GM18499 (cell line): ENCODE results near the gene EXOSC7.
"Not testable (repeated sequence)": the region's sequence is repeated elsewhere in the genome, so short reads cannot be mapped to it uniquely, and the experiment has no call there.

Experiments
- ATAC-seq: cut with Tn5 transposase; IDR thresholded peaks from one replicate; pipeline ENCODE4 v1.9.1; 2021; ENCODE audit warnings: moderate number of reproducible peaks; ENCODE audit not compliant: insufficient read depth, unreplicated experiment

Gene EXOSC7

DNA sequence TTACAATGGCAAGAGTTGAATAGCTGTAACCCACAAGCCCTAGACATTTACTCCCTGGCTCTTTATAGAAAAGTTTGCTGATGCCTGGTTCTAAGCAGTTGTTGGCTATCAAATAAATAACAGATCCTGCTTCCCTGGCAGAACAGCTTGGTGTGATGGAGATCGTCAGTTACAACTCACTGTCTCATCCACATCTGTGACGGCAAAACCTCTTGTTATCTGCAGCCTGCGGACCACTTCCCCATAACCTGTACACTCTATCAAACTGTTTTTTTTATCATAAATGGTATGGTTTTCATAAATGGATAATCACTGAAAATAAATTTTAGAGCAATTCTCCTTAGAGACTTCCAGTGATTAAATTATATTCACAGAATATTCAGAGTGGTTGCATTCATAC lies 14.2 kb upstream of the EXOSC7 start:
- ATAC-seq = no peak

DNA sequence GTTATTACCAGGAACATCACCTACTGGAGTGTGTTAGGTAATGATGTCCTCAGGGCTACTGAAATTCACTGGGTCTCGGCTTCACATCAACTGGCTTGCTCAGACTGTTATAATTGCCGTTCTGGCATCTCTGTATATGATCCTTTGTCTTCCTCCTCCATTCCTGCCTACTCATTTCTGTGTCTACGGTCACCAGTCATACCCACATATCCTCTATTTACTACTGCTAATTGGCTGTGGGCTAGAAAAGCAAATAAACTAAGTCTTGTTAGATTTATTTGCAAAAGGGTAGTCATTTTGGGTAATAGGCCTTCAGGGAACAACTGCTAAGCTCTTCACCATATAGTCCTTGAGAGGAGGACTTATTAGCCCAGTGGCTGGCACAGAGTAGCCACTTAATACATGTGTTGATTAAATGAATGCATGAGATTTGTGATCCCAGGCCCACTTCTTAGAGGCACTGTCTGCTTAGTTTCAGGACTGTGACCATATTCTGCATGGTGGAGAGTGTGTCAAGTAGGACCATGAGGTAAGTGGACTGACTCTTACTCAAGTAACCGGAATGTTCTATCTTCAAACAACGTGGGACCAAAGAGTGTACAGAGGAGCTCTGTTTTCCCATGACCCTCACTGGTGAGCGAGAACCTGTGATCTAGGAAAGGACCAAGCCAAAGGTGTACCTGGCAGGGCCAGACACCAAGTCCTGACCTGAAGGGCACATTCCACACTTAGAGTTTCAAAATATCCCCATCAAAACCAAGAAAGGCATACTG lies 13.2 kb upstream of the EXOSC7 start:
- no peak for ATAC-seq

DNA sequence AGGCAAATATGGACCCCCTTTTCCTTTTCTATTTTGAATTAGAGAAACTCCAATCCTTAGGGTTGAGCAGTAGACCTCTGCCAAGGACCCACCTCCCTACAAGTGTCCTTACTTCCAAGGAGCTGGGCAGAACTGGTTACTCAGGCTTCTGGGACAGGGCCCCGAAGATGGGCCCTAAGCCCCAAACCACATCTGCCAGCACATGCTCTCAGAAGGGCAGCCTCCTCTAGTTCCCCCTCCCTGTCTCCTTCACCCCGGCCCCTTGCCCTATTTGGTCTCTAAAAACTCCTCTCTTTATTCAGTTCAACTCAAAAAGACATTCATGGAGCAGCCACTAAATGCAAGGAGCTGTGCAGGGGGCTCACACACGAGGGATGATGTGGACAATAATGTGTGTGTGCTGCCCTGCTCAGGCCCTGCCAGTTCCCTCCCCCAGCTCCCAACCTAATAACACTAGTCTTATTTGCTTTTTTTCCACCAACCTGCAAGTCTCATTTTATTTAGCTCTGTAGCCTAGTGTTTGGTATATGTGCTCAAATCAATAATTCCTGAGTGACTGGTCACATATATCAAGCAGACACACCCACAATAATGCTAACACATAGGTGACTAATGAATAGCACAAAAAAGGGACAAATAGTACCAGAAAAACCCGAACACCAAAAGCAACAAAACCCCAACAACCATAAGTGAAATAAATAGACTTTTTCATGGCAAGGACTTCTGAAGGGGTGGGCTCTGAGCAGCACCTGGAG lies 12.3 kb upstream of the EXOSC7 start:
- ATAC-seq = no peak

DNA sequence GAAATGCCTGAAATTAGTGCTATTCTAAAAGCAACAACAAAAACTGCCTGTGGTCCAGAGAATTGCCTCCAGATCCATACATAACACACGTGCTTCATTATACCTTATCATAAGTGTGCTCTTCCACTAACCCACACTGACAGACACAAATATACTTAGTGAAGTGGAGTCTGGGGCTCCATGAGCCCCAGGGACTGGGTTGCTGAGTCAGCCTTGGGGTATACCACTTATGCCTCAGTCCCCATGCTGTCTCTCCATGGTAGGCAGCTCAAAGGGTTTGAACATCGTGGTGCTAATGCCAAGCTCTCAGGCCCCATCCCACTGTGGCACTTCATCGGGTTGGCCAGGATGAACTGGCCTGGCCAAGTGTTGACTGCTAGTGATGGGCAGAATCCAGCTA lies 10.9 kb upstream of the EXOSC7 start:
- ATAC-seq = no peak

DNA sequence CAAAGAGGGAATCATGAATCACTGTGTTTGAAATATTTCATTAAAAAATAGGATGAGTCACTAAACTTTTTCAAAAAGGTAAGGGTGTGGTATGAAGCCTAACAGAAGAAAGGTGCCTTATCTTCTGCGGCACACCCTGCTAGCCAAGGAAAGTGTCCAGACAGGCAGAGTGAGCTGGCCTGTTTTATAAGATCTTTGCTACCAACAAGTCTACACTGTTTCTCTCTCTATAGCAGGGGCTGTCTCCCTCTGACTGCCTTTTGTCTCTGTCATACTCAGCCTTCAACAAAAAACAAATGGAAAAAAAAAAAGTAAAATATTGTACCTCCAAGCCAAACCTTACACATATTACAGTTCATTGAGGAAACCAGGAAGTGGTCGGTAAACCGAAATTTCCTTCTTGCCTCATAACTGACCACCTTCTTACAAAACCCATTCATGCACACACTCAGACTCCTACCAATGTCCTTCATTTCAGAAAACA lies 9.2 kb upstream of the EXOSC7 start:
- ATAC-seq = no peak

DNA sequence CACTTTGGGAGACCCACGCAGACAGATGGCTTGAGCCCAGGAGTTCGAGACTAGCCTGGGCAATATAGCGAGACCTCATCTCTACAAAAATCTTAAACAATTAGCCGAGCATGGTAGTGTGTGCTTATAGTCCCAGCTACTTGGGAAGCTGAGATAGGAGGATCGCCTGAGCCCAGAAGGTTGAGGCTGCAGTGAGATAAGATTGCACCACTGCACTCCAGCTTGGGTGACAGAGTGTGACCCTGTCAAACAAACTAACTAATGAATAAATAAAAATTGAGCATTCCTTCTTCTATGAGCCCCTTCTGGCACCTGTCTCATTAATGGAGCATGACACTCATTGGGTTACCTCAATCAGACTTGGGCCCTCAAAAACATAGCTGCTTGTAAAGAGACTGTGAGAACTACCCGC lies 7.6 kb upstream of the EXOSC7 start:
- no peak for ATAC-seq

DNA sequence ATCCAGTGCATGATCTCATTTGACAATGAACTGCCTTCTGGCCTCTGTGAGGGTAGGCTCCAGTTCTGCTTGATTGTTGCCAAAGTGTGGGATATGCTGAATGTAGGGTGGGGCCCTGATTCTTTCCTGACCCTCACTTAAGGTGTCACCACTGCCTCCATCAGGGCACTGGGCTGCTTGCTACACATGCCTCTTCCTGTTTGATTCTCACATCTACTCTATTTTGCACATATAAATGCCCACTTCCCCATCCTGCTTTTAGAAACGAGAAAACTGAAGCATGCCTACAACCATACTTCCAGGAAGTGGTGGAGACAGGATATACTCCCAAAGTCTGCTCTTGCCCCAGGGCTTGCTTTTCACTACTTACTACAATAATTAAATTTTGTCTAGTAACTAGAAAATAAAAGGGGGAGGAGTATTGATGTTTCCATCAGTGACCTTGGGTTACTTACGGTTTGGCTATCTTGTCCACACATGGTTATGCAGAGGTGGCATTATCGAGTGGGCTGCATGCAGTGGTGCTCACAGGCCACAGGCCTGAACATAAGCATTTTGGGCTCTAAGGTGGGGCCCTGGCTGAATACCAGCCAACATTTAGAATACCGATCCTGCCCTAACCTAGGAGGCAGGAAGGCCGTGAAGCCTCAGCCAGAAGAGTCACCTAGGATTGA lies 6.8 kb upstream of the EXOSC7 start:
- no peak for ATAC-seq

DNA sequence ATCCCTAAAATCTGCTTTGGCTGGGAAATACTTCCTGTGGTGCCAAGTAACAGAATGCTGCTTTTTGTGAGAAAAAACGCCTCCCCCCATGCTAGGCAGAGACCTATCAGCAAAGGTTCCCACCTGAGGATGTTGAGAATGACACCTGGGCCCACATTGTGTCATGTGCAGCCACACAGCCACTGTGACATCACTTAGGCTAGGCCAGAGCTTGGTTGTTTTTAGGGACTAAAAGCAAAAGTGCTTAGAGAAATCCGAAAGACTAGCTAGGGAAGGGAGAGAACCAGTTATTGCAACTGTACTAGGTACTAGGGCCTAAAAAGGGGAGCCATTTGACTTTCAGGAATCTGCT lies 6.2 kb upstream of the EXOSC7 start:
- no peak for ATAC-seq

DNA sequence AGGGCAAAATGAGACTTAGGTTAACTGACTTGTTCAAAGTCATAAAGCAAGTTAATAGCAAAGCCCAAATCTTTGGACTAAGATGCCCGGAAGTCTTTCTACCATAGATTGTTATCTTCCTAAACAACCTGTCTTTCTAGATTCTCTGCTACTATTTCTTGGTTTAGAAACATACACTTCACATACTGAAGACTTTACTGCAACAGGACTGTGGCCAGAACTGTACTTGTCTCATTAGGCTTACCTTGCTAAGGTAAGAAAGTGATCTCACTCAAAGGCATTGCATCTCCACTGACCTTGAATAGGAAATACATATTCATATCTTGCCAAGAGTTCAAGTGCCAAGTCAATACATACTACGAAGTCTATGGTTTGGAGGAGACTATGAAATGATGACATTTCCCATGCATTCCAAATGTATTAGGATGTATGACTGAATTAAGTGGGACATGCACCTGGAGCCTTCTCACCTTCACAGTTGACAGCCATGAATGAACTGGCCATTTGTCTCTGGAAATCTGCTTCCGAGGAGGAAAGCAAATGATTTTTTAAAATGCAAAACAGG lies 5.0 kb upstream of the EXOSC7 start:
- ATAC-seq = no peak

DNA sequence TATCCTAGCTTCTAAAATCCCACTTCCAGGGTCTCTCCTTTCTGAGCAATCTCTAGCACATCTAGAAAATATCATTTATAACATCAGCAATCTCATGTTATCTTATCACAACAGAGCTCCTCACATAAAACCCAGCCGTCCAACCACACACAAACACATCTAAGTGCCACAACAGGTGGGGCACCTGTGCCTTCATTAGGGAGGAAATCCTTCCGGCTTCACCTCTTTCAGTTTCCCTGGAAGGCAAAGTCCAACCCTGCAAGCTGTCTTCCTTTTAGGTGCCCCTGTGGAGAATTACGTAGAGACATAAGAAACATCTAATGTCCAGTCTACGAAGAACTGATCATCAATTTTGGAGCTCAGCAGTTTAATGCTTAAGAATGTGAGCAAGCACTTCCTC lies 1.6 kb upstream of the EXOSC7 start:
- no peak for ATAC-seq

DNA sequence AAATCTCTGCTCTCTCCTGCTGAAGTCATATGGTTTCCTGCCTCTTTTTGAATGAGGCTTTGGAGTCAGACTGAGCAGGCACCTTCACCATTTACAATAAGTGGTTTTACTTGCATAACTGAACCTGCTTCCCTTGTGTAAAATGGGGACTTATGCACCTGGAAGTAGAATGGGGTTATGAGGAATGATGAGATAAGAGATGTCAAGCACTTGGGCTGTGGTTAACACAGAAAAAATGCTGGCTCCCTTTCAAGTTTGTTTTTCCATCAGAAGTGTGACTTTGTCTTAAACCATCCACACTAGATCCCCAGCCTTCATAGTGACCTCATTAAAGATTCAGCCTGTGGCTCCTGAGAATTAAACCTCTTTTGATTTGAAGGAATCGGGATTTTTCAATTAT lies 5.2 kb downstream of the EXOSC7 start:
- ATAC-seq = no peak

DNA sequence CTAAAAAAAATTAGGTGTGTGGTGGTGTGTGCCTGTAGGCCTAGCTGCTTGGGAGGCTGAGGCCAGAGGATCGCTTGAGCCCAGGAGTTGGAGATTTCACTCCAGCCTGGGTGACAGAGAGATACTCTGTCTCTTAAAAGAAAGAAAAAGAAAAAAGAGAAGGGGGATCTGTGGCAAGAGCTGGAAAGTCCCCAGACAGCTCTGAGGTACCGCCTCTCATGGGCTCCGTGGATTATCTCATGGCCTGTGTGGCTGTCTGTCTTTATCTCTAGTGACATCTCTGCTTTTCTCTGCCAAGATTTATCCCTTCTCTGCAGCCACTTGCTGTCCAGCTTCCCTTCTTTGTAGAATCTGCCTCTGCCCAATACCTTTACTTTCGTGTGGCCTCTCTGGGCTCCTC lies 5.7 kb downstream of the EXOSC7 start:
- no peak for ATAC-seq

DNA sequence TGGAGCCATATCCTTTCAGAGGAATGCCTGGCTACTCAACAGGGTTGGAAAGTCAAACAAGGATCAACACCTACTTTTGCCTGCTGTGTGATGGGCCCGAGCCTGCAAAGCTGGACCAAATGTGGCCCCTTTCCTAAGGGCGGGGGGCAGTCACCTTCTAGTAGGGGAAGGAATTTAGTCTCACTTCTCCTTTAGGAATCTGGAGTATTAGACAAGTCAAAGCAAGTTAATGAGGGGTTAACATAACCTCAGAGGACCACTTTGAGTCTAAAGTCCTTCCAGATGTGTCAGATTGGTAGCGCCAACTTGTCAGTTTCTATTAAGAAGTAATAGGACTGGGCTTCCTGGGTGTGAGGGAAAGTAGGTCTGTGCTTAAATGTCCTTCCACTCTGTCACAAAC lies 6.8 kb downstream of the EXOSC7 start:
- ATAC-seq = no peak

DNA sequence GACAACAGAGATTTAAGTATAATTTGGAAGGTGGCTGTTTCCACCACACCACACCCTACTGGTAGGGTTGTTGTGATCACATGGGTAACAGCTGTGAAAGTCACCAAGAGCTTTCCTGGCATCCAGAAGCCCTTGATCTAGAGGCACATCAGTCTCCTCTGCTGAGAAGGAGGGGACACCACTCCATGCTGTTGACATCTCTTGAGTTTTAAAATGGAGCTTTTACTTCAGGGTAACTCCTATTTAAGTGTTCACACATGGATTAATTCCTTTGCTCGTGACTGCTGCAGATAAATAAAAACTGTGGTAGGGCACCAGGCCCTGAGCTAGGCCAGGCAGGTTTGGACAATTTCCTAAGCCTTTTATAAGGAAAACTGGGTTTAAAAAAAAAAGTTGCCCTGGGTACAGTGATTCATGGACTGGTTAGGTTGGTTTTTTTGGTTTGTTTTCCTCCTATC lies 7.5 kb downstream of the EXOSC7 start:
- no peak for ATAC-seq

DNA sequence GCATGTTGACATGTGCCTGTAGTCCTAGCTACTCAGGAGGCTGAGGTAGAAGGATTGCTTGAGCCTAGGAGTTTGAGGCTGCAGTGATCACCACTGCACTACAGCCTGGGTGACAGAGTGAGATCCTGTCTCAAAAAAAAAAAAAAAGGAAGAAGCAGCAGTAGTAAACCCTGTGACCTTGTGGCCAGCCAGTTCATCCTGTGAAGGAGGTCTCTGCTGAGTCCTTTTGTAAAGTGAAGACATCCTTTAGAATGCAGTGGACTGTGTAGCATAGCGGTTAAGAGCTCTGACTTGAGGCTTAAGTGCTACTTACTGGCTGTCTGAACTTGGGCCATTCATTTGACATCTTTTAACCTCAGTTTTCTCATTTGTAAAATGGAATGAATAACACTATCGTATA lies 8.3 kb downstream of the EXOSC7 start:
- ATAC-seq = no peak

DNA sequence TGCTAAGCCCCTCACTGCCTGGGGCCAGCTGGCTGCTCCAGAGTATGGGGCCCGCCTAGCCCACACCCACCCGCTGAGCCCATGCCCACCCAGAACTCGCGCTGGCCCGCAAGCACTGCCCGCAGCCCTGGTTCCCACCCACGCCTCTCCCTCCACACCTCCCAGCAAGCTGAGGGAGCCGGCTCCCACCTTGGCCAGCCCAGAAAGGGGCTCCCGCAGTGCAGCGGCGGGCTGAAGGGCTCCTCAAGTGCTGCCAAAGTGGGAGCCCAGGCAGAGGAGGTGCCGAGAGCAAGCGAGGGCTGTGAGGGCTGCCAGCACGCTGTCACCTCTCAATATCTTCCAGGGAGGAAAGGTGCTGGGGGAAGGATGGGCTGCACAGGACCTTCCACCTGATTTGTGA lies 10.3 kb downstream of the EXOSC7 start:
- ATAC-seq = not testable (repeated sequence)

DNA sequence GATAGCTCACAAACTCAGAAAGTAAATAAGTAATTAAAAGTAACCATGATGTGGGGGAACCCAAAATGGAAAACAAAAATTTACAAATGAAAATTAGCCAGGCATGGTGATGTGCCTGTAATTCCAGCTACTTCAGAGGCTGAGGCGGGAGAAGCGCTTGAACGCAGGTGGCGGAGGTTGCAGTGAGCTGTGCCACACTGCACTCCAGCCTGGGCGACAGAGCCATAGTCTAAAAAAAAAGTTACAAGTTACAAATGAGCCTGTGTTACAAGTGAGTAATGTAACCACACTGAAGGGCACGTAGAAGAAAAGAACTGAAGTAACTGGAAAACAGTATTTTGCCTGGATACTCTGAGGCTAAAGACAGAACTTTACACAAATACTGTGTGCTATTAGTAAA lies 11.3 kb downstream of the EXOSC7 start:
- ATAC-seq = no peak

DNA sequence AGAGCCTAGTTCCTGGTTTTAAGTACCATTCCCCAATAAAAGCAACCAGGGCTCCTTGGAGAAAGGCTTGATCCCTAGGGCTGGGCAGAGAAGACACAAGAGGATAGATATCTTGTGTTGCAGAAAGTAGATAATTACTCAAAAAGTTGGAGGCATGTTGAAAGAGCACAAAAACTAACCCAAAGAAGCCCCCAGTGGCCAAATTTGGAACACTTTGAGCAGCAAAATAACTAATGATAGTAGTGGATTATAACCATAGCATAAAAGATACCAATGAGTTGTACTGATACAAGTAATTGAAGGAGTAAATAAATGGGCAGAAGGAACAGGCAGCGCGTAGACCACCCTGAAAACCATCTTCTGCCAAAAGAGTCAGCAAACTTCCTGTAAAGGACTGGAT lies 12.0 kb downstream of the EXOSC7 start:
- no peak for ATAC-seq

DNA sequence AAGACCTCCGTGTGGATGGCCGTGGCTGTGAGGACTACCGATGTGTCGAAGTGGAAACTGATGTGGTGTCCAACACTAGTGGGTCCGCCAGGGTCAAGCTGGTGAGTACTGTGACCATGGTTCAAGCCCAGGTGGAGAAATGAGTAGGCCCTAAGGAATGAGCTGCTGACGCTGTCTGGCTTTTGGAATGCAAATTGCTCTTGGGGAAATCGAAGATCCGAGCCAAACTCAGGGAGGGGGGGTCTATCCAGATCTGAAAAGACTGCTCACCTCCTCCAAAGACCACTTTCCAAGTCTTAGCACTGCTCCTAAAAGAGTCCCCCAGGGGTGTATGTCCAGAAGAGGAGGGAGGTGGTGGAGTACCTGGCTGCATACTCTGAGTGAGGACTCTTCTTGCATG lies 13.1 kb downstream of the EXOSC7 start:
- no peak for ATAC-seq

DNA sequence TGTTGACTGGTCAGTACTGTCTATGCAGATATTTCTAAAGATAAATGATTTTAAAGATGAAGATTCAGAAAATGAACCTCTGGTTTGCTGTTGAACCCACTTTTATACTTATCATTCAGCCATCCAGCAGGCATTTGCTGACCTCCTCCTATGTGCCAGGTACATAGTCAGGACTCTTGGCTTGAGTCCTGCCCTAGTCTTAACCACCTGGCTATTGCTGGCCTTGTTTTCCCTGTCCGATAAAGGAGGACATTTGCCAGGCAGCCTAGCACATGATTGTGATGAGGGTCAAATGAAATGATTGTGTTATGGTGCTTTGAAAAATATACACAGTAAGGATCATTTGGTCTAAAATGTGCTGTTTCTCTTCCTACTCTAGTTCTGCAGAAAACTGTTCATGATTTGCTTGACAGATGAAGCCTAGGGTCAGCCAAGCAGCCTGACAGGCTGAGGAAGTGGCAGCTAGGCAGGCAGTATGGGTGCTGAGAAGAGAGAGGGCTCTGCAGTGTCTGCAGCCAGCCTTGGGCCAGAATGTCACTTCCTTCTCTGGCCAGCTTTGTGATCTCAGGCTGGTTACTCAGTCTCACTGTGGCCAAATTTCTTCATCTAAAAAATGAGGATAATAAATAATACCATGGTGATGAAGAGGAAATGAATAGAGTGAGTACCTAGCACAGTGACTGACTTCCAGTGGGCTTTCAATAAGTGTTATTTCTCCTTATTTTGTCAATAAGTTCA lies 13.8 kb downstream of the EXOSC7 start:
- ATAC-seq = no peak
